CD4-positive, alpha-beta memory T cell (primary cell): ENCODE data around the gene PIAS4. TPM values are rescaled to one million over a fixed set of nuclear protein-coding genes. Genes with fewer than 3 reads are reported as not detected.

Experiments
- CTCF ChIA-PET: fragments of 350-600 bp; sonication (Branson Sonifier 250); formaldehyde crosslinking; loops from one replicate; lab custom pipeline; 2021; ENCODE audit warnings: inconsistent platforms; ENCODE audit not compliant: partially characterized antibody; lab: Charles Lee
- POLR2A ChIA-PET: fragments of 350-600 bp; sonication (Branson Sonifier 250); formaldehyde crosslinking; loops from one replicate; lab custom pipeline; 2021; ENCODE audit not compliant: partially characterized antibody; lab: Charles Lee
- DNase-seq, 5 donors: peaks; one replicate each; pipeline versions ENCODE4 v3.0.0 to v3.0.0-alpha.2; 2020 to 2022; ENCODE audit warnings: mixed read lengths in 1 of 5
- H3K27ac ChIP-seq: one replicate; pipeline ENCODE4 v1.7.0; 2013; ENCODE audit warnings: low read depth, low read length
- H3K27me3 ChIP-seq: 2 replicates; pipeline ENCODE4 v1.7.0; 2013; ENCODE audit warnings: mild to moderate bottlenecking, low read length, moderate library complexity; ENCODE audit not compliant: insufficient read depth
- H3K36me3 ChIP-seq: 2 replicates; pipeline ENCODE4 v1.7.0; 2013; ENCODE audit warnings: mild to moderate bottlenecking, low read length, moderate library complexity; ENCODE audit not compliant: insufficient read depth
- H3K4me1 ChIP-seq: 2 replicates; pipeline ENCODE4 v1.7.0; 2013; ENCODE audit warnings: mild to moderate bottlenecking, low read length, moderate library complexity; ENCODE audit not compliant: insufficient read depth
- H3K4me3 ChIP-seq, 2 donors: one replicate each; pipeline ENCODE4 v1.7.0; 2013; ENCODE audit warnings: low read length in 2 of 2, mild to moderate bottlenecking in 1 of 2
- H3K9me3 ChIP-seq, 2 donors: one replicate each; pipeline ENCODE4 v1.7.0; 2013; ENCODE audit warnings: low read length in 2 of 2, control low read depth in 1 of 2; ENCODE audit not compliant: control insufficient read depth in 1 of 2
- H3K27ac Mint-ChIP-seq, 7 donors: one replicate each; pipeline ENCODE4 v1.8.0; 2020 to 2021; ENCODE audit warnings: mixed read lengths in 7 of 7, mild to moderate bottlenecking in 6 of 7, inconsistent platforms in 3 of 7, moderate library complexity in 3 of 7
- H3K27me3 Mint-ChIP-seq, 2 donors: one replicate each; pipeline ENCODE4 v1.8.0; 2020 to 2021; ENCODE audit warnings: mixed read lengths in 2 of 2
- H3K36me3 Mint-ChIP-seq, 2 donors: one replicate each; pipeline ENCODE4 v1.8.0; 2020 to 2021; ENCODE audit warnings: mixed read lengths in 2 of 2, inconsistent platforms in 1 of 2, mild to moderate bottlenecking in 1 of 2
- H3K4me1 Mint-ChIP-seq, 4 donors: one replicate each; pipeline ENCODE4 v1.8.0; 2020 to 2021; ENCODE audit warnings: mixed read lengths in 4 of 4, mild to moderate bottlenecking in 1 of 4
- H3K4me3 Mint-ChIP-seq, 8 donors: one replicate each; pipeline ENCODE4 v1.8.0; 2020 to 2021; ENCODE audit warnings: mixed read lengths in 8 of 8, mild to moderate bottlenecking in 7 of 8, moderate library complexity in 6 of 8, inconsistent platforms in 3 of 8
- H3K9me3 Mint-ChIP-seq, 8 donors: one replicate each; pipeline ENCODE4 v1.8.0; 2020 to 2021; ENCODE audit warnings: mixed read lengths in 8 of 8, mild to moderate bottlenecking in 5 of 8, inconsistent platforms in 3 of 8, moderate library complexity in 1 of 8
- intact Hi-C: fragments of 100-400 bp; cut with micrococcal nuclease; formaldehyde crosslinking; loops from one replicate; pipeline ENCODE4 v1.15.1; 2023
- polyA plus RNA-seq, 2 donors: library from polyadenylated mRNA; unstranded; fragments of 300-500 nt; fragmentation: Illumina TruSeq; gene quantifications; one replicate each; pipeline ENCODE4 v1.2.3, GENCODE V29; 2021
- total RNA-seq, 2 experiments: library from RNA; stranded (reverse); gene quantifications; one replicate each; pipeline ENCODE4 v1.2.3, GENCODE V29; 2021

PIAS4 gene
- total and polyA plus RNA-seq, 4 experiments from 2014 or later: 5.2 to 42.6 (median 22.4) TPM

GRCh38 chr19:4015705-4016402, 8.3 kb downstream of the PIAS4 start:
- no peak for DNase-seq
- Histone ChIP-seq H3K4me3 (no peak overlapping the region), H3K4me1 (peaks cover 20% of the 10 kb centered on the region), H3K9me3 (no peaks in the 10 kb centered on the region), H3K27ac (no peak overlapping the region), H3K36me3 (peaks cover 10% of the 10 kb centered on the region), H3K27me3 (no peaks in the 10 kb centered on the region)
- POLR2A ChIA-PET: no interaction called here
- intact Hi-C loops: no loop called here
- CTCF ChIA-PET: no interaction called here
- Mint-ChIP-seq H3K4me3 (no peak overlapping the region), H3K4me1 (peaks cover 4 to 42% (median 14%) of the 10 kb centered on the region in 4 donors), H3K27ac (no peak overlapping the region), H3K27me3 (no peaks in the 10 kb centered on the region), H3K36me3 (peaks cover 8 to 25% of the 10 kb centered on the region in 2 donors), H3K9me3 (no peaks in the 10 kb centered on the region)

GRCh38 chr19:4016486-4016885, 8.9 kb downstream of the PIAS4 start:
- Mint-ChIP-seq H3K27ac (peak overlapping the region in 1 of 7 donors; percentile 23), H3K4me1 (peaks cover 2 to 37% (median 10%) of the 10 kb centered on the region in 4 donors), H3K36me3 (peaks cover 12 to 25% of the 10 kb centered on the region in 2 donors), H3K9me3 (peaks cover 0 to 4% (median 0%) of the 10 kb centered on the region in 8 donors), H3K4me3 (no peak overlapping the region), H3K27me3 (no peaks in the 10 kb centered on the region)
- intact Hi-C loops: no loop called here
- Histone ChIP-seq H3K4me3 (no peak overlapping the region), H3K36me3 (peaks cover 10% of the 10 kb centered on the region), H3K27me3 (no peaks in the 10 kb centered on the region), H3K4me1 (peaks cover 14% of the 10 kb centered on the region), H3K27ac (no peak overlapping the region), H3K9me3 (no peaks in the 10 kb centered on the region)
- DNase-seq: no peak
- ChIA-PET POLR2A (no interaction called here), CTCF (no interaction called here)

GRCh38 chr19:4016903-4017638, 9.5 kb downstream of the PIAS4 start:
- peaks cover 4 to 36% (median 11%) of the 10 kb centered on the region in 4 donors for H3K4me1 Mint-ChIP-seq
- no peaks in the 10 kb centered on the region for H3K27me3 ChIP-seq
- no peak overlapping the region for H3K27ac ChIP-seq
- intact Hi-C loops: no loop called here
- peaks cover 10% of the 10 kb centered on the region for H3K36me3 ChIP-seq
- H3K9me3 ChIP-seq: no peaks in the 10 kb centered on the region
- ChIA-PET POLR2A (no interaction called here), CTCF (no interaction called here)
- H3K4me3 Mint-ChIP-seq: no peak overlapping the region
- DNase-seq: no peak
- peak overlapping the region in 2 of 7 donors; percentile 18 to 31 for H3K27ac Mint-ChIP-seq
- no peaks in the 10 kb centered on the region for H3K27me3 Mint-ChIP-seq
- H3K4me1 ChIP-seq: peaks cover 13% of the 10 kb centered on the region
- H3K36me3 Mint-ChIP-seq: peaks cover 16 to 28% of the 10 kb centered on the region in 2 donors
- H3K9me3 Mint-ChIP-seq: peaks cover 0 to 4% (median 0%) of the 10 kb centered on the region in 8 donors
- H3K4me3 ChIP-seq: no peak overlapping the region

GRCh38 chr19:4018140-4018613, 10.6 kb downstream of the PIAS4 start:
- POLR2A ChIA-PET: no interaction called here
- CTCF ChIA-PET: no interaction called here
- H3K4me3 ChIP-seq: no peak overlapping the region
- H3K36me3 Mint-ChIP-seq: peaks cover 18 to 21% of the 10 kb centered on the region in 2 donors
- no peaks in the 10 kb centered on the region for H3K9me3 ChIP-seq
- no peaks in the 10 kb centered on the region for H3K27me3 ChIP-seq
- no peaks in the 10 kb centered on the region for H3K27me3 Mint-ChIP-seq
- H3K4me1 ChIP-seq: peaks cover 13% of the 10 kb centered on the region
- intact Hi-C loops: no loop called here
- DNase-seq: no peak
- peaks cover 0 to 4% (median 0%) of the 10 kb centered on the region in 8 donors for H3K9me3 Mint-ChIP-seq
- peaks cover 10% of the 10 kb centered on the region for H3K36me3 ChIP-seq
- no peak overlapping the region for H3K4me3 Mint-ChIP-seq
- H3K4me1 Mint-ChIP-seq: peaks cover 4 to 26% (median 6%) of the 10 kb centered on the region in 4 donors
- H3K27ac Mint-ChIP-seq: peak overlapping the region in 1 of 7 donors; percentile 18
- H3K27ac ChIP-seq: no peak overlapping the region

GRCh38 chr19:4018775-4019504, 11.4 kb downstream of the PIAS4 start:
- DNase-seq: no peak
- H3K36me3 ChIP-seq: peaks cover 3% of the 10 kb centered on the region
- H3K4me1 Mint-ChIP-seq: peaks cover 4 to 23% (median 6%) of the 10 kb centered on the region in 4 donors
- peaks cover 10% of the 10 kb centered on the region for H3K4me1 ChIP-seq
- CTCF ChIA-PET: no interaction called here
- peaks cover 0 to 4% (median 0%) of the 10 kb centered on the region in 8 donors for H3K9me3 Mint-ChIP-seq
- intact Hi-C loops: no loop called here
- POLR2A ChIA-PET: no interaction called here
- no peaks in the 10 kb centered on the region for H3K9me3 ChIP-seq
- H3K27me3 Mint-ChIP-seq: no peaks in the 10 kb centered on the region
- no peaks in the 10 kb centered on the region for H3K27me3 ChIP-seq
- H3K36me3 Mint-ChIP-seq: peaks cover 18 to 24% of the 10 kb centered on the region in 2 donors
- no peak overlapping the region for H3K4me3 Mint-ChIP-seq
- peak overlapping the region in 1 of 7 donors; percentile 46 for H3K27ac Mint-ChIP-seq
- H3K27ac ChIP-seq: no peak overlapping the region
- no peak overlapping the region for H3K4me3 ChIP-seq

- H3K4me1 ChIP-seq: peaks cover 4% of the 10 kb centered on the region
- H3K4me1 Mint-ChIP-seq: peaks cover 4 to 18% (median 6%) of the 10 kb centered on the region in 4 donors
- H3K27ac ChIP-seq: no peak overlapping the region
- no peak overlapping the region for H3K4me3 Mint-ChIP-seq
- H3K27ac Mint-ChIP-seq: no peak overlapping the region
- no peak overlapping the region for H3K4me3 ChIP-seq
- H3K36me3 Mint-ChIP-seq: peaks cover 18 to 28% of the 10 kb centered on the region in 2 donors
- intact Hi-C loops: no loop called here
- no peaks in the 10 kb centered on the region for H3K9me3 ChIP-seq
- H3K36me3 ChIP-seq: peaks cover 4% of the 10 kb centered on the region
- no peak for DNase-seq
- CTCF ChIA-PET: no interaction called here
- POLR2A ChIA-PET: no interaction called here
- H3K9me3 Mint-ChIP-seq: peaks cover 0 to 4% (median 0%) of the 10 kb centered on the region in 8 donors
- no peaks in the 10 kb centered on the region for H3K27me3 ChIP-seq
- no peaks in the 10 kb centered on the region for H3K27me3 Mint-ChIP-seq
These were observed 12.0 kb downstream of the PIAS4 start for GRCh38 chr19:4019578-4019977.
